Lung (tissue), 12 donors: Measurements from ENCODE around the gene JPH2. TPM values are rescaled to one million over a fixed set of nuclear protein-coding genes. Genes with fewer than 3 reads are reported as not detected.

Experiments used
- ATAC-seq: fragments of 200-7000 bp; cut with Tn5 transposase; one replicate; pipeline ENCODE4 v1.9.1; 2020; ENCODE audit warnings: moderate number of reproducible peaks; ENCODE audit not compliant: insufficient read depth, low FRiP score
- DNase-seq, 3 donors: peaks; one replicate each; pipeline ENCODE4 v3.0.0-alpha.2; 2013 to 2017
- H3K27ac ChIP-seq, 2 donors: one replicate each; pipeline ENCODE4 v1.5.1; 2013; ENCODE audit warnings: mild to moderate bottlenecking in 2 of 2, moderate library complexity in 2 of 2, control low read depth in 1 of 2, inconsistent platforms in 1 of 2, low read depth in 1 of 2, low read length in 1 of 2
- H3K27me3 ChIP-seq, 3 donors: one replicate each; pipeline ENCODE4 v1.5.1; 2013; ENCODE audit warnings: low read length in 2 of 3; ENCODE audit not compliant: control insufficient read depth in 3 of 3, insufficient read depth in 3 of 3
- H3K36me3 ChIP-seq, 4 donors: one replicate each; pipeline ENCODE4 v1.5.1; 2013; ENCODE audit warnings: low read length in 4 of 4, mild to moderate bottlenecking in 1 of 4, moderate library complexity in 1 of 4; ENCODE audit not compliant: control insufficient read depth in 4 of 4, insufficient read depth in 4 of 4
- H3K4me1 ChIP-seq, 5 donors: one replicate each; pipeline ENCODE4 v1.5.1; 2013; ENCODE audit warnings: low read length in 5 of 5, mild to moderate bottlenecking in 2 of 5, moderate library complexity in 1 of 5; ENCODE audit not compliant: control insufficient read depth in 5 of 5, insufficient read depth in 5 of 5
- H3K4me3 ChIP-seq: one replicate; pipeline ENCODE4 v1.5.1; 2013; ENCODE audit warnings: mild to moderate bottlenecking, control low read depth, moderate library complexity
- H3K9ac ChIP-seq, 2 donors: one replicate each; pipeline ENCODE4 v1.5.1; 2013; ENCODE audit warnings: low read length in 2 of 2, control low read depth in 1 of 2; ENCODE audit not compliant: insufficient read depth in 1 of 2
- H3K9me3 ChIP-seq, 4 donors: one replicate each; pipeline ENCODE4 v1.5.1; 2013; ENCODE audit warnings: low read length in 3 of 4, mild to moderate bottlenecking in 1 of 4, moderate library complexity in 1 of 4; ENCODE audit not compliant: control insufficient read depth in 4 of 4, insufficient read depth in 3 of 4
- WGBS, 2 donors: extraction: QIAGEN DNeasy Blood & Tissue Kit; methylation state at CpG; one replicate each; pipeline ENCODE4 v1.1.7; 2013; 5-methylcytosine and 5-hydroxymethylcytosine counted together
- polyA plus RNA-seq, 2 donors: library from polyadenylated mRNA; stranded (reverse); fragments of 200-250 nt; gene quantifications; one replicate each; pipeline ENCODE4 v1.2.1, GENCODE V29; 2013
- total RNA-seq, 2 donors: library from RNA; depleted of rRNA in 1 of 2; stranded (reverse); fragments of >200 nt in 1 of 2; gene quantifications; one replicate each; pipeline ENCODE4 v1.2.1, GENCODE V29; 2014 to 2021
- TF ChIP-seq, protein P1 (sequence below): IDR thresholded peaks from 2 replicates; pipeline ENCODE4 v1.5.1; 2012; ENCODE audit warnings: mild to moderate bottlenecking; ENCODE audit errors: control extremely low read depth, extremely low read depth
- donor health status: control.
- donor health status: control.
- donor health status: Bipolar disorder and iron deficiency.
- donor health status: healthy.
- donor health status: DM: yes; HTN: yes; CAD: no.

Gene JPH2
- total and polyA plus RNA-seq, 4 donors: 2.5 to 9.2 (median 2.7) TPM

DNA sequence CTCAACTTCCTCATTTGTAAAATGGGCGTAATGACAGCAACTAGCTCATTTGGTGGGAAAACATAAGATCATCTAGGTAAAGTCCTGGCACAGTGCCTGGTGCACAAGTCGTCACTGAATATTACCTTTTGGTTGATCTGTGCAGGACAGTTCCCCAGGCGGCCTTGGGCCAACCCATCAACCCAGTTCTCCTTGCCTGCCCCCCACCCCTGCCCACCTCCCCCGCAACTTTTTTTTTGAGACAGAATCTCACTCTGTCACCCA, 99.2 kb downstream of the JPH2 start:
- no peaks in the 10 kb centered on the region for H3K27me3 ChIP-seq
- no peak overlapping the region for H3K9ac ChIP-seq
- H3K4me3 ChIP-seq: no peak overlapping the region
- DNase-seq (no peak), ATAC-seq (no peak)
- WGBS, 2 donors: 84 to 92% methylated on average over 4 of the region's 4 CpGs
- H3K9me3 ChIP-seq: peaks cover 0 to 2% (median 0%) of the 10 kb centered on the region in 4 donors
- H3K4me1 ChIP-seq: peaks cover 0 to 6% (median 0%) of the 10 kb centered on the region in 5 donors
- no peak overlapping the region for H3K27ac ChIP-seq
- H3K36me3 ChIP-seq: no peaks in the 10 kb centered on the region
- TF ChIP-seq, protein P1, sequence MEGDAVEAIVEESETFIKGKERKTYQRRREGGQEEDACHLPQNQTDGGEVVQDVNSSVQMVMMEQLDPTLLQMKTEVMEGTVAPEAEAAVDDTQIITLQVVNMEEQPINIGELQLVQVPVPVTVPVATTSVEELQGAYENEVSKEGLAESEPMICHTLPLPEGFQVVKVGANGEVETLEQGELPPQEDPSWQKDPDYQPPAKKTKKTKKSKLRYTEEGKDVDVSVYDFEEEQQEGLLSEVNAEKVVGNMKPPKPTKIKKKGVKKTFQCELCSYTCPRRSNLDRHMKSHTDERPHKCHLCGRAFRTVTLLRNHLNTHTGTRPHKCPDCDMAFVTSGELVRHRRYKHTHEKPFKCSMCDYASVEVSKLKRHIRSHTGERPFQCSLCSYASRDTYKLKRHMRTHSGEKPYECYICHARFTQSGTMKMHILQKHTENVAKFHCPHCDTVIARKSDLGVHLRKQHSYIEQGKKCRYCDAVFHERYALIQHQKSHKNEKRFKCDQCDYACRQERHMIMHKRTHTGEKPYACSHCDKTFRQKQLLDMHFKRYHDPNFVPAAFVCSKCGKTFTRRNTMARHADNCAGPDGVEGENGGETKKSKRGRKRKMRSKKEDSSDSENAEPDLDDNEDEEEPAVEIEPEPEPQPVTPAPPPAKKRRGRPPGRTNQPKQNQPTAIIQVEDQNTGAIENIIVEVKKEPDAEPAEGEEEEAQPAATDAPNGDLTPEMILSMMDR: no peak

DNA sequence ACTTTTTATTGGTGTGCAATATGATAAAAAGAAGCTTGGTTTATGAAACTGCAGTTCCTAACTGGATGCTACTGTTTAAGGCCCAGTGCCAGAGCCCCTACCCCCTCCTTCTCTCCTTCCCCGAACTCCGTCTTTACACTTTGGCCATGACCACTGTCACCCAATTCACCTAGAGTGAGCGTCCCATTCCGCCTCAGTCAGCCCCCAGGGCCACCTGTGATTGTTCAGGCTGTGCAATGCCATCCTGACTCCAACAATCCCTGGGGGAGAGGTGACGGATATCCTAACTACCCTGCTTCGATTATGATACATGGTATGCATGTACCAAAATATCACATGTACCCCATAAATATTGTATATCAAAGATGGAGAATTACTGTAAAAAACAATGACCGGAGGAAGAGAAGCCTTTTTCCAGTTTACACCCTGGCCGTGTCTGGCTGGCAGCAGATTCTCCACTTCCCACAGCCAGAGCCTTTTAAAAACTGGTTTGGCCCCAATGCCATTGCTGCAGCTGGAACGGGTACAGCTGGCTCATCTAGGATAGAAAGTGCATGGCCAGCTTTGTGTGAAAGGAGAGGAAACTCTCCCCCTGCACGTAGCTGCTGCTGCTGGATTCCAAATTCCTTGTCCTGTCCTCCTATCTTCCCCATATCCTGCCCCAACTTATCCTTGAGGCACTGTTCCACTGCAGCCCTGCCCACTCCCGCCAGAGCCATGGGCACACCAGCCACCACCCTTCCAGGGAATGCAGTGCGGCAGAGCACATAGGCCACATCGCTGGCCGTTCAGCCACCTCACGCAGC, 99.7 kb downstream of the JPH2 start:
- TF ChIP-seq, protein P1: no peak
- DNase-seq (no peak), ATAC-seq (no peak)
- no peak overlapping the region for H3K27ac ChIP-seq
- no peak overlapping the region for H3K4me3 ChIP-seq
- no peaks in the 10 kb centered on the region for H3K27me3 ChIP-seq
- WGBS, 2 donors: 84 to 86% methylated on average over 15 of the region's 15 CpGs
- peaks cover 0 to 6% (median 0%) of the 10 kb centered on the region in 5 donors for H3K4me1 ChIP-seq
- H3K36me3 ChIP-seq: no peaks in the 10 kb centered on the region
- H3K9ac ChIP-seq: no peak overlapping the region
- peaks cover 0 to 2% (median 0%) of the 10 kb centered on the region in 4 donors for H3K9me3 ChIP-seq

DNA sequence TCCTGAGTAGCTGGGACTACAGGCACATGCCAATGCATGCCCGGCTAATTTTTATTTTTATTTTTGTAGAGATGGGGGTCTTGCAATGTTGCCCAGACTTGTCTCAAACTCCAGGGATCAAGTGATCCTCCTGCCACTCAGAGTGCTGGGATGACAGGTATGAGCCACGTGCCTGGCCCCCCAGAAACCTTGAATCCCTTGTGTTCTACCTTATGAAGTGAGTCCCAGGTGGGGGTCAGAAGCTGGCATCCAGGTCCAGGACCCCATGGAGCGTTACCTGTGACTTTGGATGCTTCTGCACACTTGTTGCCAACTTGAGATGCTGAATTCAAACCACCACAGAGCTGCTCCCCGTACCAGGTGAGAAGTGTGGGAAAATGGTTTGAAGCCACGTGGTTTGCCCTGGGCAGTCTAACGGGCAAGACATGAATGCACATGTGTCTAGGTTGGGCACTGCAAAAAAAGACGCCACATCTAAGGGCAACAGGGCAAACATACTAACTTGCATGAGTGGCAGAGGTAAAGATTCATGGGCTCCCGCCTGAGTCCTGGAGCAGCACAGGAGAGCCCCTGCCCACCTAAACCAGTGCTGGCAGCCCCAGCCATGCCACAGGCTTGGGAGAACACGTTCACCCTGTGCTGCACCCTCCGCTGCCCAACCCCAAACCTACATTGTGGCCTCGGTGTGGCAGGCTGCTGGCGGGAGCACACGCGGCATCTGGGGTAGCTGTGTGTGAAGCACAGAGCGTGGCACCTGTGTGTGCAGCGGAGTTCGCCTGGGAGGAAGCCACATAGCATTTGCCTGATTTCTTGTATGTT, 101.2 kb downstream of the JPH2 start:
- H3K27ac ChIP-seq: no peak overlapping the region
- H3K27me3 ChIP-seq: no peaks in the 10 kb centered on the region
- H3K4me1 ChIP-seq: peaks cover 0 to 6% (median 2%) of the 10 kb centered on the region in 5 donors
- TF ChIP-seq, protein P1: no peak
- H3K9ac ChIP-seq: no peak overlapping the region
- peaks cover 0 to 1% (median 0%) of the 10 kb centered on the region in 4 donors for H3K9me3 ChIP-seq
- no peaks in the 10 kb centered on the region for H3K36me3 ChIP-seq
- WGBS, 2 donors: 85 to 89% methylated on average over 17 of the region's 17 CpGs
- no peak overlapping the region for H3K4me3 ChIP-seq
- DNase-seq: no peak
- ATAC-seq: no peak
